ENCODE data around the gene MIA3. TPM values are rescaled to one million over a fixed set of nuclear protein-coding genes. Genes with fewer than 3 reads are reported as not detected.

MIA3 gene
- total and polyA plus RNA-seq, 9 of the 15 experiments (the other 6 are each of a cell fraction or from before 2014, with no cell fraction given): 21.6 to 89.4 (median 40.8) TPM

DNA sequence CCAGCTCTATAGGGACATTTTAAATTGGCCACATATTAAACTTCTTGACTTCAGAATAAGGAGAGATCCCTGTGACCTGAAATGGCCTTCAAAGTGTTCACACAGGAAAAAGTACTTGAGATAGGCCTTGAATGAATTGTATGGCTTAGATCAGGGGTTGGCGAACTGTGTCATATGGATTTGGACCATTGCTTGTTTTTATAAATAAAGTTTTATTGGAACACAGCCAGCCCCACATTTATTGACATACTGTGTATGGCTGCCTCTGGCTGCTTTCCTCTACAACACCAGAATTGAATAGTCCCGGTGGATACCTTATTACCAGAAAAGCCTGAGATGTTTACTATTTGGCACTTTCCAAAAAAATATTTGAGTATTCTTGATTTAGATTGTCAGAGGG is 98.5 kb downstream of the MIA3 start:
- FAIRE-seq (no peak), DNase-seq (ENCODE audit: extremely low read depth in 1 of 4, low spot score in 3 of 4) (no peak), ATAC-seq (no peak)
- Histone ChIP-seq H3K36me3 (ENCODE audit: control insufficient read depth, insufficient read depth, low read length) (peaks cover 56% of the 10 kb centered on the region), H3K9me3 (replicated peaks; ENCODE audit: control insufficient read depth, insufficient read depth, low read depth, low read length) (no peaks in the 10 kb centered on the region), H4K20me1 (replicated peaks; ENCODE audit: control insufficient read depth, insufficient read depth, low read length) (no peaks in the 10 kb centered on the region), H3K4me1 (replicated peaks in 1 of 2; ENCODE audit: control insufficient read depth in 2 of 2, insufficient read depth in 2 of 2, low read length in 2 of 2) (peaks cover 0 to 4% of the 10 kb centered on the region in 2 experiments; a peak in 1 of 5 replicates), H3K79me2 (ENCODE audit: control insufficient read depth, insufficient read depth, low read length) (peaks cover 28% of the 10 kb centered on the region), H3K4me3 (no peak overlapping the region), H3K9ac (ENCODE audit: insufficient read depth in 1 of 2, low read depth in 2 of 2, low read length in 2 of 2) (no peak overlapping the region), H3K27me3 (ENCODE audit: control insufficient read depth in 2 of 2, insufficient read depth in 2 of 2, low read length in 2 of 2) (no peaks in the 10 kb centered on the region), H3K9me1 (ENCODE audit: control insufficient read depth, insufficient read depth, low read length) (no peaks in the 10 kb centered on the region), H3K4me2 (ENCODE audit: insufficient read depth, low read length) (no peak overlapping the region), H3K27ac (ENCODE audit: extremely low read depth, low read depth, low read length) (no peak overlapping the region), H2AFZ (ENCODE audit: low read depth, low read length) (no peak overlapping the region)
- ChIA-PET CTCF (ENCODE audit: low intra/inter-chr PET ratio) (no interaction called here), POLR2A (no interaction called here)
- in situ Hi-C loops (cut with MboI) (loop anchor here (10.0 kb wide), 1 partner anchor 252 kb away; no protein-coding TSS in a partner anchor), intact Hi-C loops (cut with micrococcal nuclease) (no loop called here)
- WGBS (ENCODE audit: insufficient coverage, low coverage, missing lambda C conversion rate): 95% methylated on average over 2 of the region's 2 CpGs
- no TSS peak for BruUV-seq (replicated peaks)
- TF ChIP-seq ZNF175 (CRISPR knock-in tag; IDR thresholded peaks at IDR 0.05; ENCODE audit: low read depth) (no peak), ZNF253 (CRISPR knock-in tag; conservative IDR thresholded peaks at IDR 0.05) (no peak), PHF8 (IDR thresholded peaks at IDR 0.05; ENCODE audit: borderline replicate concordance, low read length) (no peak), ZZZ3 (IDR thresholded peaks at IDR 0.05) (no peak), ZNF717 (CRISPR knock-in tag; IDR thresholded peaks at IDR 0.05) (no peak), TAL1 (IDR thresholded peaks at IDR 0.05) (no peak), NFIC (IDR thresholded peaks at IDR 0.05) (peak; percentile 27; the same call in 1 of the 2 replicates), ZNF354B (CRISPR knock-in tag; IDR thresholded peaks at IDR 0.05) (no peak), ZNF431 (CRISPR knock-in tag; IDR thresholded peaks at IDR 0.05) (no peak), ZNF586 (CRISPR knock-in tag; conservative IDR thresholded peaks at IDR 0.05) (no peak), ZNF57 (CRISPR knock-in tag; IDR thresholded peaks at IDR 0.05) (no peak)
- TF ChIP-seq, protein P1, sequence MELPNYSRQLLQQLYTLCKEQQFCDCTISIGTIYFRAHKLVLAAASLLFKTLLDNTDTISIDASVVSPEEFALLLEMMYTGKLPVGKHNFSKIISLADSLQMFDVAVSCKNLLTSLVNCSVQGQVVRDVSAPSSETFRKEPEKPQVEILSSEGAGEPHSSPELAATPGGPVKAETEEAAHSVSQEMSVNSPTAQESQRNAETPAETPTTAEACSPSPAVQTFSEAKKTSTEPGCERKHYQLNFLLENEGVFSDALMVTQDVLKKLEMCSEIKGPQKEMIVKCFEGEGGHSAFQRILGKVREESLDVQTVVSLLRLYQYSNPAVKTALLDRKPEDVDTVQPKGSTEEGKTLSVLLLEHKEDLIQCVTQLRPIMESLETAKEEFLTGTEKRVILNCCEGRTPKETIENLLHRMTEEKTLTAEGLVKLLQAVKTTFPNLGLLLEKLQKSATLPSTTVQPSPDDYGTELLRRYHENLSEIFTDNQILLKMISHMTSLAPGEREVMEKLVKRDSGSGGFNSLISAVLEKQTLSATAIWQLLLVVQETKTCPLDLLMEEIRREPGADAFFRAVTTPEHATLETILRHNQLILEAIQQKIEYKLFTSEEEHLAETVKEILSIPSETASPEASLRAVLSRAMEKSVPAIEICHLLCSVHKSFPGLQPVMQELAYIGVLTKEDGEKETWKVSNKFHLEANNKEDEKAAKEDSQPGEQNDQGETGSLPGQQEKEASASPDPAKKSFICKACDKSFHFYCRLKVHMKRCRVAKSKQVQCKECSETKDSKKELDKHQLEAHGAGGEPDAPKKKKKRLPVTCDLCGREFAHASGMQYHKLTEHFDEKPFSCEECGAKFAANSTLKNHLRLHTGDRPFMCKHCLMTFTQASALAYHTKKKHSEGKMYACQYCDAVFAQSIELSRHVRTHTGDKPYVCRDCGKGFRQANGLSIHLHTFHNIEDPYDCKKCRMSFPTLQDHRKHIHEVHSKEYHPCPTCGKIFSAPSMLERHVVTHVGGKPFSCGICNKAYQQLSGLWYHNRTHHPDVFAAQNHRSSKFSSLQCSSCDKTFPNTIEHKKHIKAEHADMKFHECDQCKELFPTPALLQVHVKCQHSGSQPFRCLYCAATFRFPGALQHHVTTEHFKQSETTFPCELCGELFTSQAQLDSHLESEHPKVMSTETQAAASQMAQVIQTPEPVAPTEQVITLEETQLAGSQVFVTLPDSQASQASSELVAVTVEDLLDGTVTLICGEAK (IDR thresholded peaks at IDR 0.05): peak; percentile 95
- TF ChIP-seq, protein P1 (CRISPR knock-in tag; IDR thresholded peaks at IDR 0.05): peak; percentile 91
- TF ChIP-seq, protein P2, sequence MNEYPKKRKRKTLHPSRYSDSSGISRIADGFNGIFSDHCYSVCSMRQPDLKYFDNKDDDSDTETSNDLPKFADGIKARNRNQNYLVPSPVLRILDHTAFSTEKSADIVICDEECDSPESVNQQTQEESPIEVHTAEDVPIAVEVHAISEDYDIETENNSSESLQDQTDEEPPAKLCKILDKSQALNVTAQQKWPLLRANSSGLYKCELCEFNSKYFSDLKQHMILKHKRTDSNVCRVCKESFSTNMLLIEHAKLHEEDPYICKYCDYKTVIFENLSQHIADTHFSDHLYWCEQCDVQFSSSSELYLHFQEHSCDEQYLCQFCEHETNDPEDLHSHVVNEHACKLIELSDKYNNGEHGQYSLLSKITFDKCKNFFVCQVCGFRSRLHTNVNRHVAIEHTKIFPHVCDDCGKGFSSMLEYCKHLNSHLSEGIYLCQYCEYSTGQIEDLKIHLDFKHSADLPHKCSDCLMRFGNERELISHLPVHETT (CRISPR knock-in tag; conservative IDR thresholded peaks at IDR 0.05 in 1 of 2, IDR thresholded peaks at IDR 0.05 in 1 of 2): no peak
